ENCODE results near the gene PECR.

GRCh38 chr2:216001216-216002100, 80.2 kb downstream of the PECR start:
- no peak for TF ChIP-seq ZNF274 (IDR thresholded peaks at IDR 0.05; ENCODE audit: low read depth, low read length)
- no peak for TF ChIP-seq SUZ12 (IDR thresholded peaks at IDR 0.05; ENCODE audit: extremely low read depth, insufficient read depth, insufficient read length)
- no peak for TF ChIP-seq YY1 (IDR thresholded peaks at IDR 0.05; ENCODE audit: insufficient read depth, insufficient read length)
